Natural killer cell (primary cell): ENCODE results near the gene RSF1. TPM values are rescaled to one million over a fixed set of nuclear protein-coding genes. Genes with fewer than 3 reads are reported as not detected.
"Not testable (repeated sequence)": the region's sequence is repeated elsewhere in the genome, so short reads cannot be mapped to it uniquely, and the experiment has no call there.

Source experiments
- ATAC-seq, 3 donors: fragments of 150-1000 bp in 2 of 3; fragments of 200-7000 bp in 1 of 3; cut with Tn5 transposase; 1 replicate in 1 of 3; 2 replicates in 2 of 3; pipeline ENCODE4 v1.10.0; 2021; ENCODE audit warnings: mild to moderate bottlenecking in 2 of 3, moderate library complexity in 2 of 3
- DNase-seq, 2 donors: peaks; one replicate each; pipeline versions ENCODE4 v3.0.0 to v3.0.0-alpha.2; 2013 to 2021; ENCODE audit warnings: mixed read lengths in 1 of 2
- H3K27ac ChIP-seq: one replicate; pipeline ENCODE4 v1.5.1; 2013; ENCODE audit warnings: mild to moderate bottlenecking, low read length
- H3K27me3 ChIP-seq: one replicate; pipeline ENCODE4 v1.6.1; 2013; ENCODE audit warnings: low read length; ENCODE audit not compliant: control insufficient read depth, insufficient read depth
- H3K36me3 ChIP-seq: one replicate; pipeline ENCODE4 v1.6.1; 2013; ENCODE audit warnings: low read length; ENCODE audit not compliant: control insufficient read depth, insufficient read depth
- H3K4me1 ChIP-seq: one replicate; pipeline ENCODE4 v1.6.1; 2013; ENCODE audit warnings: low read length; ENCODE audit not compliant: control insufficient read depth, insufficient read depth
- H3K4me3 ChIP-seq: one replicate; pipeline ENCODE4 v1.5.1; 2013; ENCODE audit warnings: low read length
- H3K9me3 ChIP-seq: one replicate; pipeline ENCODE4 v1.6.1; 2013; ENCODE audit warnings: low read length; ENCODE audit not compliant: control insufficient read depth, insufficient read depth
- H3K27ac Mint-ChIP-seq, 2 donors: one replicate each; pipeline ENCODE4 v1.8.0; 2022; ENCODE audit warnings: mild to moderate bottlenecking in 2 of 2, mixed read lengths in 2 of 2, moderate library complexity in 1 of 2
- H3K27me3 Mint-ChIP-seq, 2 donors: one replicate each; pipeline ENCODE4 v1.8.0; 2022; ENCODE audit warnings: low read depth in 2 of 2, mixed read lengths in 2 of 2
- H3K36me3 Mint-ChIP-seq: one replicate; pipeline ENCODE4 v1.8.0; 2022; ENCODE audit warnings: mixed read lengths
- H3K4me1 Mint-ChIP-seq, 2 donors: one replicate each; pipeline ENCODE4 v1.8.0; 2022; ENCODE audit warnings: mixed read lengths in 2 of 2
- H3K4me3 Mint-ChIP-seq: one replicate; pipeline ENCODE4 v1.8.0; 2022; ENCODE audit warnings: mild to moderate bottlenecking, moderate library complexity, mixed read lengths
- H3K9me3 Mint-ChIP-seq, 2 donors: one replicate each; pipeline ENCODE4 v1.8.0; 2022; ENCODE audit warnings: mixed read lengths in 2 of 2
- CTCF ChIP-seq: fragments of 200-600 bp; IDR thresholded peaks from one replicate; pipeline ENCODE4 v1.8.0; 2022; ENCODE audit warnings: antibody characterized with exemption
- WGBS: methylation state at CpG from one replicate; pipeline ENCODE4 v1.1.7; 2013; ENCODE audit warnings: missing lambda C conversion rate; ENCODE audit not compliant: insufficient coverage; 5-methylcytosine and 5-hydroxymethylcytosine counted together
- intact Hi-C: fragments of 100-400 bp; cut with micrococcal nuclease; formaldehyde crosslinking; loops from one replicate; pipeline ENCODE4 v1.14.2; 2022
- total RNA-seq, 4 donors: library from RNA; stranded (reverse); fragments of 120-200 nt in 1 of 4; gene quantifications; one replicate each; pipeline versions ENCODE4 v1.2.3 to v1.2.4, GENCODE V29; 2013 to 2022

RSF1 gene
- total RNA-seq, 3 donors from 2014 or later (not counting 1 experiment from before 2014, with no cell fraction given), result 87.3 to 119 (median 110) TPM

- TF ChIP-seq CTCF, result no peak
- H3K36me3 ChIP-seq, result no peaks in the 10 kb centered on the region
- Mint-ChIP-seq H3K27ac (peak within 1 kb of the TSS; percentile 87 to 89), H3K27me3 (no peaks in the 10 kb centered on the region), H3K4me3 (peak within 1 kb of the TSS; percentile 93), H3K4me1 (peaks cover 28% of the 10 kb centered on the region in 2 donors), H3K36me3 (no peaks in the 10 kb centered on the region), H3K9me3 (no peaks in the 10 kb centered on the region)
- H3K4me1 ChIP-seq, result peaks cover 21% of the 10 kb centered on the region
- DNase-seq, result peak; percentile 67 to 87
- under 1% methylated on average over 40 of the region's 41 CpGs for WGBS
- H3K9me3 ChIP-seq, result no peaks in the 10 kb centered on the region
- no peaks in the 10 kb centered on the region for H3K27me3 ChIP-seq
- peak within 1 kb of the TSS; percentile 72 for H3K27ac ChIP-seq
- peak; percentile 98 to 99 (median 99) for ATAC-seq
- peak within 1 kb of the TSS; percentile 79 for H3K4me3 ChIP-seq
- intact Hi-C loops, result no loop called here
Measured at GRCh38 chr11:77637345-77638165, 183.0 kb downstream of the RSF1 start, which contains the start of gene CLNS1A. Gene CLNS1A (minus strand): TSS chr11:77637794. CDS start chr11:77637714, 80 bp downstream.

- peaks cover 28% of the 10 kb centered on the region in 2 donors for H3K4me1 Mint-ChIP-seq
- 0% methylated on average over 8 of the region's 14 CpGs for WGBS
- DNase-seq (peak in 1 of 2 donors; percentile 8), ATAC-seq (no peak)
- peak overlapping the region; percentile 87 to 89 for H3K27ac Mint-ChIP-seq
- H3K9me3 Mint-ChIP-seq, result no peaks in the 10 kb centered on the region
- no peaks in the 10 kb centered on the region for H3K9me3 ChIP-seq
- H3K27me3 Mint-ChIP-seq, result no peaks in the 10 kb centered on the region
- H3K4me3 ChIP-seq, result peak overlapping the region; percentile 79
- intact Hi-C loops, result no loop called here
- TF ChIP-seq CTCF, result no peak
- H3K36me3 ChIP-seq, result peaks cover 2% of the 10 kb centered on the region
- no peak overlapping the region for H3K27ac ChIP-seq
- no peaks in the 10 kb centered on the region for H3K27me3 ChIP-seq
- H3K4me1 ChIP-seq, result peaks cover 21% of the 10 kb centered on the region
- no peaks in the 10 kb centered on the region for H3K36me3 Mint-ChIP-seq
- peak overlapping the region; percentile 93 for H3K4me3 Mint-ChIP-seq
Measured at GRCh38 chr11:77636731-77637344, 183.7 kb downstream of the RSF1 start.

GRCh38 chr11:77633926-77634325 lies 186.6 kb downstream of the RSF1 start:
- H3K4me1 Mint-ChIP-seq, result peaks cover 38 to 40% of the 10 kb centered on the region in 2 donors
- H3K9me3 ChIP-seq, ATAC-seq, H3K36me3 Mint-ChIP-seq, H3K9me3 Mint-ChIP-seq, DNase-seq, H3K27ac ChIP-seq, H3K27me3 ChIP-seq, H3K4me3 Mint-ChIP-seq, H3K4me3 ChIP-seq, H3K27me3 Mint-ChIP-seq, H3K36me3 ChIP-seq, H3K27ac Mint-ChIP-seq, intact Hi-C loops: not testable (repeated sequence)
- peaks cover 21% of the 10 kb centered on the region for H3K4me1 ChIP-seq
- 81% methylated on average over 5 of the region's 5 CpGs for WGBS

- Histone ChIP-seq H3K36me3 (peaks cover 11% of the 10 kb centered on the region), H3K27ac (no peak overlapping the region), H3K9me3 (no peaks in the 10 kb centered on the region), H3K27me3 (no peaks in the 10 kb centered on the region), H3K4me1 (peaks cover 4% of the 10 kb centered on the region), H3K4me3 (no peak overlapping the region)
- no peak overlapping the region for H3K27ac Mint-ChIP-seq
- no peaks in the 10 kb centered on the region for H3K9me3 Mint-ChIP-seq
- TF ChIP-seq CTCF, result no peak
- H3K4me3 Mint-ChIP-seq, result no peak overlapping the region
- DNase-seq (no peak), ATAC-seq (no peak)
- intact Hi-C loops, result no loop called here
- peaks cover 15 to 16% of the 10 kb centered on the region in 2 donors for H3K4me1 Mint-ChIP-seq
- H3K36me3 Mint-ChIP-seq, result peaks cover 2% of the 10 kb centered on the region
- 93% methylated on average over 3 of the region's 4 CpGs for WGBS
- no peaks in the 10 kb centered on the region for H3K27me3 Mint-ChIP-seq
Measured at GRCh38 chr11:77630157-77630710, 190.3 kb downstream of the RSF1 start.
